Measurements from ENCODE around the gene NEUROG2.
A peak's percentile ranks its signal among the peaks of the same experiment; 100 is the strongest.
"Not testable (repeated sequence)": the region's sequence is repeated elsewhere in the genome, so short reads cannot be mapped to it uniquely, and the experiment has no call there.

The NEUROG2 gene

DNA sequence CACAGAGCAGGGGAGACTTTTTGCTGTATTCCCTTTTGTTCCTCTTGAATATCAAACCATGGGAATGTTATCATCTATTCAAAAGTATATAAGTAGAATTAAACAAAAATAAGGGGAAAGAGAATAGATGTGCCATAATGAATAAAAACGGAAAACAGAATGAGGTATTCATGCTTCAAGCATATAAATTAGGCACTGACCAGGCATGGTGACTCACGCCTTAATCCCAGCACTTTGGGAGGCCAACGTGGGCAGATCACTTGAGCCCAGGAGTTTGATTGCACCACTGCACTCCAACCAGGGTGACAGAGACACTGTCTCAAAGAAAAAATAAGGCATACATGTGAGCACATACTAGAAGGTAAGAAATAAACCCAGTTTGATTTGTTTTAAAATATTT, 16.3 kb upstream of the NEUROG2 start:
- Mint-ChIP-seq H3K27ac (no peak overlapping the region), H3K4me1 (ENCODE audit: low read depth) (no peaks in the 10 kb centered on the region), H3K36me3 (ENCODE audit: low read depth) (no peaks in the 10 kb centered on the region), H3K4me3 (no peak overlapping the region), H3K27me3 (ENCODE audit: low read depth) (peaks cover 22% of the 10 kb centered on the region), H3K9me3 (no peaks in the 10 kb centered on the region)

DNA sequence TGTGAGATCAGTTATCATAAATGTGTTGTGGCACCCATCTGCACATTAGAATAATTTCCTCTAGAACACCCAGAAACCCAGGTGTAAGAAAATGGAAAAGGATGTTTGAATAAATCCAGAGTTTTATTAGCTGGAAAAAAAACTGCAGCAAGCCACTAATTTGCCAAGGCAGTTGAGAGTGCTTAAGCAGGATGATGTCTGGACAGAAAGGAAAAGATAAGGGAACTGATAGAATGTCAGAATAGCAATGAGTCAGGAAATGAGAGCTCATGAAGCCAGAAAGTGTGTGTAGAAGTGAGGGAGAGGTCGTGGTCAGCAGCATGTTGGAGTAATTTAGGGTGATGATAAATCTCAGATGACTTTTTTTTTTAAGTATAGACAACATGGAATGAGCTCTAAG, 15.2 kb upstream of the NEUROG2 start:
- Mint-ChIP-seq H3K4me1 (ENCODE audit: low read depth) (no peaks in the 10 kb centered on the region), H3K36me3 (ENCODE audit: low read depth) (no peaks in the 10 kb centered on the region), H3K4me3 (no peak overlapping the region), H3K9me3 (no peaks in the 10 kb centered on the region), H3K27ac (no peak overlapping the region), H3K27me3 (ENCODE audit: low read depth) (peaks cover 29% of the 10 kb centered on the region)

DNA sequence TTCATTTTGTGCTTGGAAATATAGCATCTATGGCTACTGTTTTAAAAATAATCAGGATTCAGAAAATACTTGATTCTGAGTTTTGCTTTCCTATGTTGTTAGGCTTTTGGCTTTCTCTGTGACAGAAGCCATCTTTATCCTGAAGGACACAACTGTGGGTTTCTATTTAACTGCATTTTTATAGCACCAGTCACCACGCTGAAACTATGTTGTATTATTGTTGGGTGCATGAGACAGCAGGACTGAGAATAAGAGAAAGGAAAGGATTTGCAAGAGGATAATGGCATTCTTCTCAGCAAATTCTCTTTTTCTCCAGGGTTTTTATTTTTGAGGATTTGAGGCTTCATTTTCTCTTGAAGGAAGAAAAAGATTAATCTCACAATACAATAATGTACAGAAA, 10.1 kb upstream of the NEUROG2 start:
- H3K9me3 Mint-ChIP-seq: no peaks in the 10 kb centered on the region
- peaks cover 63% of the 10 kb centered on the region for H3K27me3 Mint-ChIP-seq (ENCODE audit: low read depth)
- H3K4me1 Mint-ChIP-seq (ENCODE audit: low read depth): peaks cover 15% of the 10 kb centered on the region
- H3K36me3 Mint-ChIP-seq (ENCODE audit: low read depth): peaks cover 3% of the 10 kb centered on the region
- H3K27ac Mint-ChIP-seq: no peak overlapping the region
- H3K4me3 Mint-ChIP-seq: no peak overlapping the region

DNA sequence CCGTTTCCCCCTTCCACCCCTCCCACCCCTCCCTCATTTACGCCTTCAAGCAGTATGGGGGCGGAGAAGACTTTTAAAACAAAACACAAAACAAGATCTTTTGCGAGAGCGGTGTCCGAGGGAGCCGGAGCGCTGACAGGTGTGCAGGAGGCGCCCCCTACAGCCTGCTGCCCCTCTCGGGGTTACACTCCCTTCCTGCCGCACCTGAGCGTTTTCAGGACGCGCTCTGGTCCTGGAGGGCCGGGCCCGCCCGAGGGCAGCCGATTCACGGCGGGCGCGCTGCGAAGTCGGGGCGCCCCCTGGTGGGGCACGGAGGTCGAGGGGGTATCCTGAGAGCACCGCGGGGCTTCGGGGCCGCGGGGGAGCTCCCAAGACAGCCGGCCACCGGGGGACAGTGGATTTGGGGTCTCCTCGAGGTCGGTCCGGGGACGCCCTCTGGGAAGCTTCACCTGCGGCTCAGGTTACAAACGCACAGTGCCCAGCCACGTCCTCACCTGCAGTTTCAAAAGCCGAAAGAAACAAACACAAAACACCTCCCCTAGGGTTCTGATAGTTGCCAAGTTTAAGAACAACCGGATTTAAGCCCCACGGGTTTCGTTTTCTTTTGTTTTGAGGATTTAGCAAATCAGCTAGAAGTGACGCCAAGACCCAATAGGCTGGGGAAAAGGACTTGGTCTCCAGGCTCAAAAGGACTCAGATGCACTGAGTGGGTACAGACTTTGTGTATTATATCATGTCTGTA, 8.0 kb upstream of the NEUROG2 start:
- H3K27ac Mint-ChIP-seq: no peak overlapping the region
- H3K27me3 Mint-ChIP-seq (ENCODE audit: low read depth): peaks cover 82% of the 10 kb centered on the region
- peak overlapping the region; percentile 88 for H3K4me3 Mint-ChIP-seq
- H3K9me3 Mint-ChIP-seq: peaks cover 6% of the 10 kb centered on the region
- peaks cover 30% of the 10 kb centered on the region for H3K4me1 Mint-ChIP-seq (ENCODE audit: low read depth)
- H3K36me3 Mint-ChIP-seq (ENCODE audit: low read depth): peaks cover 9% of the 10 kb centered on the region

DNA sequence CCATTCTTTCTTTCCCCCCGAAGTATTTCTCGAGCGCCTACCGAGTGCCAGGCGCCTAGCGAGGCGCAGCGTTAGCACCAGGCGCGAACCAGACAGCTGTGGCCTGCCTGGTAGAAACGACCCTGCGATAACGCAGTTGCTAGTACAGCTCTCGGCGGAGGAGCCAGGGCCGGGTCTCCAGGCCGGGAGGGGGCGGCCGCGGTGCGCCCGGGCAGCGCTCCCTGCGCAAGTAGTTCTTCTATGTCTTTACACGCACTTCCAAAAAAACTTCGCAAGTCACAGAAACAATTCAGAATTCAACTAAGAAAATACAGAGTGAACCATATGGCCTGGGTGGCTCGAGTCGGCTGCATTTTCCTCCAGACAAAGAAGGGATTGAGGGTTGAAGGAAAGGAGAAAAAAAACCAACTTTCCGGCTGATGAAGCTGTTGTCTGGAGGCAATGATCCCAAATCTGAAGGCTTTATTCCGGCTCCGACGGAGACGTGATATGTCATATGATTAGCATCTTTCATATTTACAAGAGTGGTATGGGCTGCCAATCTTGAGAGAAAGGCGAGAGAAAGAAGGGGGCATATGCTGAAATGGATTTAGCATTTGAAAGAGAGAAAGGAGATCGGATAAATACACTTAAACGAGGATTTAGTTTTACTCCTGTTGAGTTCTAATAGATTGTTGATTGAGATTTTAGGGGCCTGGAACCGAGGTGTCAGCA, 7.2 kb upstream of the NEUROG2 start:
- Mint-ChIP-seq H3K36me3 (ENCODE audit: low read depth) (peaks cover 9% of the 10 kb centered on the region), H3K27ac (no peak overlapping the region), H3K4me3 (peak overlapping the region; percentile 88), H3K4me1 (ENCODE audit: low read depth) (peaks cover 34% of the 10 kb centered on the region), H3K9me3 (peaks cover 6% of the 10 kb centered on the region), H3K27me3 (ENCODE audit: low read depth) (peaks cover 89% of the 10 kb centered on the region)

DNA sequence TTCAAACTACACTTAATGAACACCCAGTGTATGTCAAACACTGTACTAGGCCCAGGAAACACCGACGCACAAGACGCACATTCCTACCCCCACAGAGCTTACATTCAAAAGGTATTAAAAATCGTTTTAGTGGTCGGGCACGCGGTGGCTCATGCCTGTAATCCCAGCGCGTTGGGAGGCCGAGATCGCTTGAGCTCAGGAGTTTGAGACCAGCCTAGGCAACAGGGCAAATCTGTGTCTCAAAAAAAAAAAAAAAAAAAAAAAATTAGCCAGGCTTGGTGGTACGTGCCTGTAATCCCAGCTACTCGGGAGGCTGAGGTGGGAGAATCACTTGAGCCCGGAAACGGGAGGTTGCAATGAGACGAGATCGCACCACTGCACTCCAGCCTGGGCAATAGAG, 6.5 kb upstream of the NEUROG2 start:
- Mint-ChIP-seq H3K27me3 (ENCODE audit: low read depth) (peaks cover 90% of the 10 kb centered on the region), H3K4me3 (peak overlapping the region; percentile 88), H3K4me1 (ENCODE audit: low read depth) (peaks cover 42% of the 10 kb centered on the region), H3K27ac (peak overlapping the region; percentile 6)
- not testable (repeated sequence) for H3K36me3 Mint-ChIP-seq (ENCODE audit: low read depth); H3K9me3 Mint-ChIP-seq

DNA sequence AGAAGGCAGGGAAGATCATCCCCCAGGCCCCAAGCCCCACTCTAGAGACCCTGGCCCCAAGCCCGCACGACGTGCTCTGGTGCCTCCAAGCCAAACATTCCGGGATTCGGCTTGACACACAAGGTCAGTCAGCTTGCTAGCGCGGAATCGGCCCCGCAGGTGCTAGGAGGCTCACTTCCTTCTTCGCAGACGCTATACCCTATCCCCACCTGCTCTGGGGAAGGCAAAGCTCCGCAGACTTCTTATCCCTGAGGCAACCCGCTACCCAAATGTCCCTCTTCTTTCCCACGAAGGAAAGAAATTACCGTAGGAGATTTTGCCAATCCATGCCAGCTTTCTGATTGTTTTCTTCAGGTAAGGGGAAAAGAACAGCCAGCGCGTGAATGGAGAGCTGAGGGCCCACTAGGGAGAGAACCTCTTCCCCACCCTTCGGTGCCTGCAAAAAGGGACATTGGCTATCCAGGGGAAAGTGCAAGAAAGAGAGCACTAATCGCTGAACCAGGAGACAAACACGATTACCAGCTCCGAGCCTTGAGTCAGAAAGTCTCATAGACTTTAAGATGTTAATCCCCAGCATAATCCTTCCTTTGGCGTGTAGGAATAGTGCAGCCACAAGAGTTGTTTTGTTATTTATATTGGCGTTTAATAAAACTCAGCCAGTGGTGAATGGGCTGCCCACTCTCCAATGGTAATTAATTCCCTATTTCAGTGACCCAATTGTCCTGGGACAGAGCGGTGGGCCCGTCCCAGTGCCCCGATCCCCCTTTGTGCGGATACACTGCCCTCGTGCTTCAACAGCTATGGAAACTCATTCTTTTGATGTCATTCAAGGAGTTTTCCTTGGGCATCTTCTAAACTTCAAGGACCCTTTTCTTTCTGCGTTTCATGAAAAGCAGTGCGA, 5.4 kb upstream of the NEUROG2 start:
- H3K4me1 Mint-ChIP-seq (ENCODE audit: low read depth): peaks cover 49% of the 10 kb centered on the region

DNA sequence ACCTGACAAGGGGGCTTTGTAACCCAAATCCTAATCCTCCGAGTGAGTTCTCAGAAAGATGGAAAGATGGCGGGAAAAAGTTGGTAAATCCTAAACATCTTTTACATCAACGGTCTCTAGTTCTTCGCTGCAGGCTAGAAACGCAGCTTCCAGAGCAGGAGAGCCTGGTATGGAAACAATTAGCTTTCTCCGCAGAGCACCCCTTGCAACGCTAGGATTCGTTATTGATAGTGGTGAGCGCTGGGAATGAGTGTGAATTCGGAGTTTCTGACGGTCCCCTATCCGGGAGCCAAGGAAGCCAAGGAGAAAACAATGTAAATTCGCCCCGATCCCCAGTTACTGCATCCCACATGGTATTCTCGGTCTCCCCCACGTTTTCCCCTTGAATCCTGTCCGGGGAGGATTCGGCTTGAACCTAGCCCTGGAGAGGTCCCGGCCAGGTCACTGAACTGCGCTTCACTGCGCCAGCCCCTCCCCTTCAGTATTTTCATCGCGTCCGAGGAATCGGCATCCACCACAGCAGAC, 4.7 kb upstream of the NEUROG2 start:
- H3K4me3 Mint-ChIP-seq: peak overlapping the region; percentile 79
- no peak overlapping the region for H3K27ac Mint-ChIP-seq
- H3K4me1 Mint-ChIP-seq (ENCODE audit: low read depth): peaks cover 51% of the 10 kb centered on the region
- H3K27me3 Mint-ChIP-seq (ENCODE audit: low read depth): peaks cover 85% of the 10 kb centered on the region
- peaks cover 6% of the 10 kb centered on the region for H3K9me3 Mint-ChIP-seq
- peaks cover 9% of the 10 kb centered on the region for H3K36me3 Mint-ChIP-seq (ENCODE audit: low read depth)

More for the DNA sequence above, 5.4 kb upstream of the NEUROG2 start:
- H3K27ac Mint-ChIP-seq: no peak overlapping the region
- peaks cover 6% of the 10 kb centered on the region for H3K9me3 Mint-ChIP-seq
- H3K36me3 Mint-ChIP-seq (ENCODE audit: low read depth): peaks cover 9% of the 10 kb centered on the region
- H3K27me3 Mint-ChIP-seq (ENCODE audit: low read depth): peaks cover 91% of the 10 kb centered on the region
- H3K4me3 Mint-ChIP-seq: peak overlapping the region; percentile 79

DNA sequence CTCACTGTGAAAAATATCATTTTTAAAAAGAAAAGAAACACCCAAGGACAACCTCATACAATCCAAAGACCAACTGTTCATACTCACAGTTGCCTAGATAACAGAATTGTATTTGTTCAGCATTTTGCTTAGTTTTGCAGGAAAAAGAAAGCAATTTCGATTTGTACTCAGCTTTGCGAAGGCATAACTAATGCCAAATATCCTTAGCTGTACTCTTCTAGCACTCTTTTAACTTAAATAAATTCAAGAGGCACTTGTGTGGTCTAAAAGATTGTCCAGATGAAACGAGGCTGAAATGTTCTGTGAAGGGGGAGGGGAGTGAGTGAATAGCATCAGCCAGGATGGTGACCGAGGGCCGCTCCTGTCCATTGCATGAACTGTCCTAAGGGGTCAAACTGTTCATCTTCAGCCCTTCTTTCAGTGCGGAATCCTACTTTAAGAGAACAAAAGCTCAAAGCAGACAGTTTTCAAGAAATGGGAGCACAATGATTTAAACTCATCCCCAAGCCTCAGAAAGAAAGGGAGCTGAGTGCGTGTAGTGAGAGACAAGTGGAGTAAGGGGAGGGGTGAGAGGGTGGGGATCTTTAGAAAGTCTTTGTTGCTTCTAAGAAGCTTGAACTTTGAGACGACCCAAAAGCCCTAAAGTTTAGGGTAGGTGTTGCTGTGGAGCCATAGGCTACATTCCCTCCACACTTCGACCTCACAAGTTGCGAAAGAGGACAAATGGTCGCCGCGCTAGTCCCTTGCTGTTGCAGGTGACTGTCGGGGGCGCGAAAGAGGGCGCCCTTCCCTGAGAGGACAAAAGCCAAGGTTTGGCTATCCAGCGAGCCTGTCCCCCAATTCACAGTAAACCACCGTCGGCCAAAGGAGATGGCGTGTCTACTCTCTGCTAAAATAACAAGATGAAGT, 4.0 kb upstream of the NEUROG2 start:
- peak overlapping the region; percentile 22 for H3K27ac Mint-ChIP-seq
- peaks cover 53% of the 10 kb centered on the region for H3K4me1 Mint-ChIP-seq (ENCODE audit: low read depth)
- H3K27me3 Mint-ChIP-seq (ENCODE audit: low read depth): peaks cover 84% of the 10 kb centered on the region
- H3K9me3 Mint-ChIP-seq: peaks cover 6% of the 10 kb centered on the region
- H3K4me3 Mint-ChIP-seq: peak overlapping the region; percentile 79
- peaks cover 9% of the 10 kb centered on the region for H3K36me3 Mint-ChIP-seq (ENCODE audit: low read depth)

DNA sequence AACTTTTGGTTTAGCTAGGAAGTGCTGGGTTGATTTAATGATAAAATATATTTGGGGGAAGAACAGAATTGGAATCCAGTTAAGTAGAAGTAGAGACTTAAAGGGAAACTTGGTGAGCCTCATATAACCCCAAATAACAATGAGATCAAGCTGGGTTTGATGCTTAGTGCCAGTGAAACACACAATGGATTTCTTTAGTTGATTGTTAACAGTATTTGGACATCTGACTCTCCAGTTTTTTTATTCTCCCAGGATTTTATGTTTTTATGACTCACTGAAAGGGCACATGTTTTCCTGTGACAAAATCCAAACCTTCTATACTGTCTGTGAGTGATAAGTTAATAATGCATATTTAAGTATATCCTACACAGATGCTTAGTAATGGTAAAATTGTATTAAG, 2.7 kb upstream of the NEUROG2 start:
- Mint-ChIP-seq H3K27me3 (ENCODE audit: low read depth) (peaks cover 88% of the 10 kb centered on the region), H3K4me3 (no peak overlapping the region), H3K36me3 (ENCODE audit: low read depth) (peaks cover 9% of the 10 kb centered on the region), H3K9me3 (peaks cover 6% of the 10 kb centered on the region), H3K4me1 (ENCODE audit: low read depth) (peaks cover 61% of the 10 kb centered on the region), H3K27ac (no peak overlapping the region)

DNA sequence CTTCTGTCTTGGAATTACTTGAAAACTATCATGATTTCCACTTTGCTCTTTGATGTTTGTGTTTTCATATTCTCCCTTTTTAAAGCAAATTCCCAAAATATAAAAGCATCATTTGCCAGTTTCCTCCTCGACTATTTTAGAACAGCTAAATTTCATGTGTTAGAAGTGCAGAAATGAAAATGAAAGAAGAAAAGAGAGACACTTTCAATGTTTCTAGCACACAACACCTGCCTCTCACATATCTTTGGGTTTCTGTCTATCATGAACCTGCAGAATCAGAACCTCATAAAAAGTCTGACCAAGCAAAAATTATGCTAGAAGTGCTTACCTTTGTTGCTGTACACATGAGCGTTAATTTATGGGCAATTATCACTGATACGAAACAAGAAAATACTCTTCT, 1.9 kb upstream of the NEUROG2 start:
- peak overlapping the region; percentile 88 for H3K4me3 Mint-ChIP-seq
- peaks cover 6% of the 10 kb centered on the region for H3K9me3 Mint-ChIP-seq
- peaks cover 57% of the 10 kb centered on the region for H3K4me1 Mint-ChIP-seq (ENCODE audit: low read depth)
- H3K36me3 Mint-ChIP-seq (ENCODE audit: low read depth): peaks cover 9% of the 10 kb centered on the region
- H3K27ac Mint-ChIP-seq: peak overlapping the region; percentile 16
- H3K27me3 Mint-ChIP-seq (ENCODE audit: low read depth): peaks cover 87% of the 10 kb centered on the region

DNA sequence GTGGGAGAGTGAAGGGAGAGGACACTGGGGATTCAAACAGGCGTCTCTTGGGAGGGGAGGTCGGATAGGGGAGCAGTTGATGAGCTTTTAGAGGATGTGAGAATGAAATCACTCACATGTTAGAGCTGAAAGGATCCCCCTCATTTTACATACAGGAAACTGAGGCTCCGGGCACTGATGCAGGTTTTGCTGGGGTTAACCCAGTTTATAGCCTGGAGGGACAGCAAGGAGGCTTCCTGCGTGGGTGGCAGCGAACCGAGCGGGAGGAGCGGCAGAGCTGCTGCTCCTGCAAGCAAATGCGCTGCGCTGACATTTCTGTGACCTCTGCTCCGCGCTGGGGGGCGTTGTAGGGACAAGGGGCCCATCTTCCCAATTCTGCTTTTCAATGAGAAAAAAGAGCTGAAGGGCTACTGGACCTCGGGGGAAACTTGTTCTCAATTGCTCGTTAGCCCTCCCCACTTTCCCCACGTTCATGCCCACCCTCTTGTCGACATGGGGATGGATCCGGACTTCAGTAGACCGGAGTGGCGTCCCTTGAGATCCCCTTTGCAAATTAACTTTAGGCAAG, 1.2 kb upstream of the NEUROG2 start:
- Mint-ChIP-seq H3K4me3 (peak overlapping the region; percentile 88), H3K27me3 (ENCODE audit: low read depth) (peaks cover 87% of the 10 kb centered on the region), H3K4me1 (ENCODE audit: low read depth) (peaks cover 51% of the 10 kb centered on the region), H3K9me3 (peaks cover 6% of the 10 kb centered on the region), H3K36me3 (ENCODE audit: low read depth) (peaks cover 11% of the 10 kb centered on the region), H3K27ac (peak overlapping the region; percentile 32)

DNA sequence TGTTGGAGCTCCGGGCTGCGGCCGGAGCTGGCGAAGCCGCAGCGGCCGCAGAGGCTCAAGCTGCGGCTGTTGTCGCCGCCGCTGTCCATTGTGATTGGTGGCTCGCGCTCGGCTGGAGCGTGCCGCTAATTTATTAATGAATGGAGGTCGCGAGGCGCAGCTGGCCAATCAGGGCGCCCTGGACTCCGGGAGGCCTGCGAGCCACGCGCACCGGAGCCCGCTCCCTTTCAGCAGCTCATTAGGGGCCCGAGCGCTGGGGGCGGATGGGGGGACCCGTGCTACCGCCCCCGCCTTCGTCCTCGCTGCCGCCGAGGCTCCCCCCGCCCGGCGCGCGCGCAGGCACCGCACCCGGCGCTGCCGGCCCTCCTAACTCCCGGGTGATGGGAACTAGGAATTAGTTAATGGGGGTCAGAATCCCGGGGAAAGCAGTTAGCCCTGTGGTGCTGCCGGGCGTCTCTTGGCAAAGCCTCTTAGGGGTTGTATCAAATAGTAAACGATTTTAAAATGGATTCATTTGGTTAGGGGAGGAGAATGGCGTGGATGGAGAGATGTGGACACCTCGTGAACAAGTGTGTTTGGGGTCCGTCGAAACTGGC, 589 bp upstream of the NEUROG2 start:
- Mint-ChIP-seq H3K36me3 (ENCODE audit: low read depth) (peaks cover 11% of the 10 kb centered on the region), H3K4me3 (peak overlapping the region; percentile 97), H3K27ac (peak overlapping the region; percentile 32), H3K4me1 (ENCODE audit: low read depth) (peaks cover 52% of the 10 kb centered on the region), H3K27me3 (ENCODE audit: low read depth) (peaks cover 87% of the 10 kb centered on the region), H3K9me3 (peaks cover 6% of the 10 kb centered on the region)
